Measurements from ENCODE around the gene SNX19.

- TF ChIP-seq CTCF (IDR thresholded peaks at IDR 0.05), result no peak
- TF ChIP-seq POLR2AphosphoS5 (IDR thresholded peaks at IDR 0.05; ENCODE audit: low read depth, low read length), result no peak
- TF ChIP-seq SIN3A (IDR thresholded peaks at IDR 0.05; ENCODE audit: borderline replicate concordance, insufficient read depth, low read depth, low read length), result no peak
- TF ChIP-seq REST (IDR thresholded peaks at IDR 0.05; ENCODE audit: insufficient read depth in 1 of 2, low read depth in 2 of 2, low read length in 1 of 2), result no peak
Measured at GRCh38 chr11:130831506-130831905, 84.8 kb downstream of the SNX19 start.

Data from Panc1 (cell line).